WTC11 (cell line): ENCODE data around the gene SBF2. TPM values are rescaled to one million over a fixed set of nuclear protein-coding genes. Genes with fewer than 3 reads are reported as not detected.
"Not testable (repeated sequence)": the region's sequence is repeated elsewhere in the genome, so short reads cannot be mapped to it uniquely, and the experiment has no call there.

Experiments
- ATAC-seq: fragments of 200-7000 bp; cut with Tn5 transposase; 2 replicates; pipeline ENCODE4 v1.10.0; 2021; ENCODE audit warnings: mild to moderate bottlenecking, moderate library complexity
- CTCF ChIA-PET: fragments of 300-600 bp; sonication (Branson Sonifier 250); formaldehyde crosslinking; loops from one replicate; lab custom pipeline; 2021; ENCODE audit warnings: antibody characterized with exemption; lab: Charles Lee
- POLR2A ChIA-PET: fragments of 350-600 bp; sonication (Branson Sonifier 250); formaldehyde crosslinking; loops from one replicate; lab custom pipeline; 2021; ENCODE audit warnings: antibody characterized with exemption; lab: Charles Lee
- DNase-seq: peaks from one replicate; pipeline ENCODE4 v3.0.0; 2021; ENCODE audit warnings: low spot score
- H3K27ac Mint-ChIP-seq: 2 replicates; pipeline ENCODE4 v1.8.0; 2021; ENCODE audit warnings: mixed read lengths
- H3K27me3 Mint-ChIP-seq: 2 replicates; pipeline ENCODE4 v1.8.0; 2021; ENCODE audit warnings: low read depth, mild to moderate bottlenecking, moderate library complexity, mixed read lengths
- H3K36me3 Mint-ChIP-seq: 2 replicates; pipeline ENCODE4 v1.8.0; 2021; ENCODE audit warnings: mixed read lengths
- H3K4me1 Mint-ChIP-seq: 2 replicates; pipeline ENCODE4 v1.8.0; 2022; ENCODE audit warnings: mixed read lengths
- H3K4me3 Mint-ChIP-seq: 2 replicates; pipeline ENCODE4 v1.8.0; 2021; ENCODE audit warnings: mild to moderate bottlenecking, moderate library complexity, mixed read lengths
- H3K9me3 Mint-ChIP-seq: 2 replicates; pipeline ENCODE4 v1.8.0; 2021; ENCODE audit warnings: mixed read lengths
- CDX4 ChIP-seq: fragments of 250-450 bp; sonication (Bioruptor Pico); IDR thresholded peaks from 2 replicates; pipeline ENCODE4 v1.9.0; 2021; ENCODE audit warnings: moderate library complexity, mild to moderate bottlenecking, inconsistent platforms, borderline replicate concordance
- CTCF ChIP-seq: fragments of 200-600 bp; IDR thresholded peaks from 2 replicates; pipeline ENCODE4 v1.8.0; 2022; ENCODE audit warnings: antibody characterized with exemption
- E2F4 ChIP-seq: sonication (generic); formaldehyde crosslinking; IDR thresholded peaks from 2 replicates; pipeline ENCODE4 v1.8.1; 2022; ENCODE audit warnings: low read depth, mild to moderate bottlenecking, moderate library complexity, missing genetic modification reagents, borderline replicate concordance
- ELF4 ChIP-seq: sonication (generic); formaldehyde crosslinking; IDR thresholded peaks from 2 replicates; pipeline ENCODE4 v1.8.1; 2022; ENCODE audit warnings: low read depth, mild to moderate bottlenecking, moderate library complexity, missing genetic modification reagents
- IRF2 ChIP-seq: sonication (generic); formaldehyde crosslinking; IDR thresholded peaks from 2 replicates; pipeline ENCODE4 v1.8.0; 2022; ENCODE audit warnings: low read depth, missing genetic modification reagents, borderline replicate concordance
- JAZF1 ChIP-seq: fragments of 250-450 bp; sonication (Bioruptor Pico); IDR thresholded peaks from 2 replicates; pipeline ENCODE4 v1.9.0; 2021; ENCODE audit warnings: moderate library complexity, mild to moderate bottlenecking, inconsistent platforms
- NFE2L1 ChIP-seq: sonication (generic); formaldehyde crosslinking; IDR thresholded peaks from 2 replicates; pipeline ENCODE4 v1.8.1; 2023; ENCODE audit warnings: missing genetic modification reagents
- PRRX2 ChIP-seq: fragments of 250-450 bp; sonication (Bioruptor Pico); IDR thresholded peaks from 2 replicates; pipeline ENCODE4 v1.8.0; 2021; ENCODE audit warnings: mild to moderate bottlenecking
- ZNF121 ChIP-seq: sonication (generic); formaldehyde crosslinking; IDR thresholded peaks from 2 replicates; pipeline ENCODE4 v1.8.0; 2023; ENCODE audit warnings: missing genetic modification reagents
- ZNF317 ChIP-seq: sonication (generic); formaldehyde crosslinking; IDR thresholded peaks from 2 replicates; pipeline ENCODE4 v1.8.1; 2023; ENCODE audit warnings: low read depth, mild to moderate bottlenecking, moderate library complexity, missing genetic modification reagents, borderline replicate concordance
- ZNF423 ChIP-seq: fragments of 250-450 bp; sonication (Bioruptor Pico); IDR thresholded peaks from 2 replicates; pipeline ENCODE4 v2.1.2; 2022; ENCODE audit warnings: mild to moderate bottlenecking, moderate library complexity
- total RNA-seq: library from RNA; stranded (reverse); gene quantifications from 3 replicates; pipeline ENCODE4 v1.2.3, GENCODE V29; 2021
- TF ChIP-seq, protein P1 (sequence below): sonication (generic); formaldehyde crosslinking; IDR thresholded peaks from 2 replicates; pipeline ENCODE4 v1.8.1; 2022; ENCODE audit warnings: missing genetic modification reagents, borderline replicate concordance
- TF ChIP-seq, protein P2 (sequence below): sonication (generic); formaldehyde crosslinking; IDR thresholded peaks from 2 replicates; pipeline ENCODE4 v1.8.0; 2023; ENCODE audit warnings: missing genetic modification reagents, mild to moderate bottlenecking, borderline replicate concordance
- TF ChIP-seq, protein P3 (sequence below): sonication (generic); formaldehyde crosslinking; IDR thresholded peaks from 2 replicates; pipeline ENCODE4 v1.8.0; 2023; ENCODE audit warnings: missing genetic modification reagents
- TF ChIP-seq, protein P4 (sequence below): sonication (generic); formaldehyde crosslinking; IDR thresholded peaks from 2 replicates; pipeline ENCODE4 v1.8.1; 2022; ENCODE audit warnings: mild to moderate bottlenecking, moderate library complexity, missing genetic modification reagents

SBF2 gene
- total RNA-seq, 1 experiment from 2014 or later: 47.6 TPM

DNA sequence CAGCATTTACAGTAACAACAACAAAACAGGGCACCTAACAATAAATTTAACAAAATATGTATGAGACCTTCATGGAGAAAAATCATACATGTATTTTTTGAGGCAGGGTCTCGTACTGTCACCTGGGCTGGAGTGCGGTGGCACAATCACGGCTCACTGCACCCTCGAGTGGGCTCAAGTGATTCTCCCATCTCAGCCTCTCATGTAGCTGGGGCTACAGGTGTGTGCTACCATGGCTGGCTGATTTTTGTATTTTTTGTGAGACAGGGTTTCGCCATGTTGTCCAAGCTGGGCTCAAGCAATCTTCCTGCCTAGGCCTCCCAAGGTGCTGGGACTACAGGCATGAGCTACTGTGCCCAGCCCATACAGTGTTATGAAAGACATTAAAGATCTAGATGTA, 352.0 kb downstream of the SBF2 start:
- DNase-seq: no peak
- Mint-ChIP-seq H3K4me3 (no peak overlapping the region), H3K9me3 (peaks cover 19% of the 10 kb centered on the region), H3K27me3 (no peaks in the 10 kb centered on the region), H3K4me1 (no peaks in the 10 kb centered on the region), H3K36me3 (peaks cover 18% of the 10 kb centered on the region), H3K27ac (peak overlapping the region; percentile 49; the same call in 1 of the 2 replicates)
- POLR2A ChIA-PET: no interaction called here
- TF ChIP-seq E2F4 (no peak), ELF4 (CRISPR knock-in tag) (no peak), PRRX2 (CRISPR knock-in tag) (no peak), CDX4 (no peak)
- TF ChIP-seq, protein P1, sequence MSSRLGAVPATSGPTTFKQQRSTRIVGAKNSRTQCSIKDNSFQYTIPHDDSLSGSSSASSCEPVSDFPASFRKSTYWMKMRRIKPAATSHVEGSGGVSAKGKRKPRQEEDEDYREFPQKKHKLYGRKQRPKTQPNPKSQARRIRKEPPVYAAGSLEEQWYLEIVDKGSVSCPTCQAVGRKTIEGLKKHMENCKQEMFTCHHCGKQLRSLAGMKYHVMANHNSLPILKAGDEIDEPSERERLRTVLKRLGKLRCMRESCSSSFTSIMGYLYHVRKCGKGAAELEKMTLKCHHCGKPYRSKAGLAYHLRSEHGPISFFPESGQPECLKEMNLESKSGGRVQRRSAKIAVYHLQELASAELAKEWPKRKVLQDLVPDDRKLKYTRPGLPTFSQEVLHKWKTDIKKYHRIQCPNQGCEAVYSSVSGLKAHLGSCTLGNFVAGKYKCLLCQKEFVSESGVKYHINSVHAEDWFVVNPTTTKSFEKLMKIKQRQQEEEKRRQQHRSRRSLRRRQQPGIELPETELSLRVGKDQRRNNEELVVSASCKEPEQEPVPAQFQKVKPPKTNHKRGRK (CRISPR knock-in tag): no peak
- TF ChIP-seq, protein P2, sequence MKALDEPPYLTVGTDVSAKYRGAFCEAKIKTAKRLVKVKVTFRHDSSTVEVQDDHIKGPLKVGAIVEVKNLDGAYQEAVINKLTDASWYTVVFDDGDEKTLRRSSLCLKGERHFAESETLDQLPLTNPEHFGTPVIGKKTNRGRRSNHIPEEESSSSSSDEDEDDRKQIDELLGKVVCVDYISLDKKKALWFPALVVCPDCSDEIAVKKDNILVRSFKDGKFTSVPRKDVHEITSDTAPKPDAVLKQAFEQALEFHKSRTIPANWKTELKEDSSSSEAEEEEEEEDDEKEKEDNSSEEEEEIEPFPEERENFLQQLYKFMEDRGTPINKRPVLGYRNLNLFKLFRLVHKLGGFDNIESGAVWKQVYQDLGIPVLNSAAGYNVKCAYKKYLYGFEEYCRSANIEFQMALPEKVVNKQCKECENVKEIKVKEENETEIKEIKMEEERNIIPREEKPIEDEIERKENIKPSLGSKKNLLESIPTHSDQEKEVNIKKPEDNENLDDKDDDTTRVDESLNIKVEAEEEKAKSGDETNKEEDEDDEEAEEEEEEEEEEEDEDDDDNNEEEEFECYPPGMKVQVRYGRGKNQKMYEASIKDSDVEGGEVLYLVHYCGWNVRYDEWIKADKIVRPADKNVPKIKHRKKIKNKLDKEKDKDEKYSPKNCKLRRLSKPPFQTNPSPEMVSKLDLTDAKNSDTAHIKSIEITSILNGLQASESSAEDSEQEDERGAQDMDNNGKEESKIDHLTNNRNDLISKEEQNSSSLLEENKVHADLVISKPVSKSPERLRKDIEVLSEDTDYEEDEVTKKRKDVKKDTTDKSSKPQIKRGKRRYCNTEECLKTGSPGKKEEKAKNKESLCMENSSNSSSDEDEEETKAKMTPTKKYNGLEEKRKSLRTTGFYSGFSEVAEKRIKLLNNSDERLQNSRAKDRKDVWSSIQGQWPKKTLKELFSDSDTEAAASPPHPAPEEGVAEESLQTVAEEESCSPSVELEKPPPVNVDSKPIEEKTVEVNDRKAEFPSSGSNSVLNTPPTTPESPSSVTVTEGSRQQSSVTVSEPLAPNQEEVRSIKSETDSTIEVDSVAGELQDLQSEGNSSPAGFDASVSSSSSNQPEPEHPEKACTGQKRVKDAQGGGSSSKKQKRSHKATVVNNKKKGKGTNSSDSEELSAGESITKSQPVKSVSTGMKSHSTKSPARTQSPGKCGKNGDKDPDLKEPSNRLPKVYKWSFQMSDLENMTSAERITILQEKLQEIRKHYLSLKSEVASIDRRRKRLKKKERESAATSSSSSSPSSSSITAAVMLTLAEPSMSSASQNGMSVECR (CRISPR knock-in tag): no peak
- ATAC-seq: no peak
- CTCF ChIA-PET: no interaction called here

DNA sequence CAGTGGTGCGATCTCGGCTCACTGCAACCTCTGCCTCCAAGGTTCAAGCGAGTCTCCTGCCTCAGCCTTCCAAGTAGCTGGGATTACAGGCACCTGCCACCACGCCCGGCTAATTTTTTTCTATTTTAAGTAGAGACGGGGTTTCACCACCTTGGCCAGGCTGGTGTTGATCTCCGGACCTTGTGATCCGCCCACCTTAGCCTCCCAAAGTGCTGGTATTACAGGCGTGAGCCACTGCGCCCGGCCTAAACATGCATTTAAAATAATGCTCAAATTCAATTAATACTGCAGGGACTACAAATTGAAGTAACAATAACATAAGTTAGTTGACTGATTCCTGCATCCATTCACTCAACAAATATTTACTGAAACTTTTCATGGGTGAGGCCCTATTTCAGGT, 354.9 kb downstream of the SBF2 start:
- H3K4me3 Mint-ChIP-seq: not testable (repeated sequence)

GRCh38 chr11:9936754-9937153, 357.3 kb downstream of the SBF2 start:
- Mint-ChIP-seq H3K4me3 (no peak overlapping the region), H3K9me3 (peaks cover 35% of the 10 kb centered on the region), H3K27me3 (no peaks in the 10 kb centered on the region), H3K36me3 (peaks cover 28% of the 10 kb centered on the region), H3K4me1 (peaks cover 10% of the 10 kb centered on the region), H3K27ac (no peak overlapping the region)
- ATAC-seq (no peak), DNase-seq (no peak)
- POLR2A ChIA-PET: no interaction called here
- CTCF ChIA-PET: no interaction called here
- TF ChIP-seq, protein P3, sequence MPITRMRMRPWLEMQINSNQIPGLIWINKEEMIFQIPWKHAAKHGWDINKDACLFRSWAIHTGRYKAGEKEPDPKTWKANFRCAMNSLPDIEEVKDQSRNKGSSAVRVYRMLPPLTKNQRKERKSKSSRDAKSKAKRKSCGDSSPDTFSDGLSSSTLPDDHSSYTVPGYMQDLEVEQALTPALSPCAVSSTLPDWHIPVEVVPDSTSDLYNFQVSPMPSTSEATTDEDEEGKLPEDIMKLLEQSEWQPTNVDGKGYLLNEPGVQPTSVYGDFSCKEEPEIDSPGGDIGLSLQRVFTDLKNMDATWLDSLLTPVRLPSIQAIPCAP: no peak
- TF ChIP-seq ZNF121 (CRISPR knock-in tag): no peak
- TF ChIP-seq IRF2 (CRISPR knock-in tag): no peak
- no peak for TF ChIP-seq ZNF423 (CRISPR knock-in tag)
- TF ChIP-seq, protein P4, sequence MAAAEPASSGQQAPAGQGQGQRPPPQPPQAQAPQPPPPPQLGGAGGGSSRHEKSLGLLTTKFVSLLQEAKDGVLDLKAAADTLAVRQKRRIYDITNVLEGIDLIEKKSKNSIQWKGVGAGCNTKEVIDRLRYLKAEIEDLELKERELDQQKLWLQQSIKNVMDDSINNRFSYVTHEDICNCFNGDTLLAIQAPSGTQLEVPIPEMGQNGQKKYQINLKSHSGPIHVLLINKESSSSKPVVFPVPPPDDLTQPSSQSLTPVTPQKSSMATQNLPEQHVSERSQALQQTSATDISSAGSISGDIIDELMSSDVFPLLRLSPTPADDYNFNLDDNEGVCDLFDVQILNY: no peak
- TF ChIP-seq, protein P2 (CRISPR knock-in tag): no peak
- no peak for TF ChIP-seq JAZF1 (CRISPR knock-in tag)
- TF ChIP-seq CTCF: no peak
- TF ChIP-seq NFE2L1 (CRISPR knock-in tag): no peak
- no peak for TF ChIP-seq ZNF317 (CRISPR knock-in tag)
- no peak for TF ChIP-seq PRRX2 (CRISPR knock-in tag)

More for the DNA sequence above, 354.9 kb downstream of the SBF2 start:
- CTCF ChIA-PET, POLR2A ChIA-PET, H3K27ac Mint-ChIP-seq, ATAC-seq, H3K27me3 Mint-ChIP-seq, H3K4me1 Mint-ChIP-seq, DNase-seq: not testable (repeated sequence)
- Mint-ChIP-seq H3K9me3 (peaks cover 30% of the 10 kb centered on the region), H3K36me3 (peaks cover 23% of the 10 kb centered on the region)
